Transverse colon (tissue), 4 donors: ENCODE measurements around the gene TNFAIP8L3.

Source experiments
- CTCF ChIP-seq, 5 experiments: fragments of 200-600 bp in 3 of 5; fragments of 450-650 bp in 2 of 5; sonication (generic) in 3 of 5; IDR thresholded peaks; 1 replicate in 2 of 5; 2 replicates in 3 of 5; pipeline ENCODE4 v1.5.1; 2016 to 2017; ENCODE audit warnings: antibody characterized with exemption in 5 of 5, inconsistent platforms in 3 of 5, mild to moderate bottlenecking in 2 of 5, moderate library complexity in 1 of 5
- EP300 ChIP-seq: sonication (generic); formaldehyde crosslinking; IDR thresholded peaks from one replicate; pipeline ENCODE4 v1.6.1; 2017; ENCODE audit warnings: antibody characterized with exemption, low read depth
- POLR2A ChIP-seq: fragments of 450-650 bp; IDR thresholded peaks from one replicate; pipeline ENCODE4 v1.6.1; 2016; ENCODE audit warnings: antibody characterized with exemption, mild to moderate bottlenecking, moderate library complexity
- POLR2AphosphoS5 ChIP-seq, 3 donors: sonication (generic); formaldehyde crosslinking; IDR thresholded peaks; one replicate each; pipeline ENCODE4 v1.6.1; 2016; ENCODE audit warnings: antibody characterized with exemption in 3 of 3

GRCh38 chr15:51054535-51054934, 40.2 kb downstream of the TNFAIP8L3 start:
- TF ChIP-seq POLR2A (no peak), CTCF (IDR thresholded peaks at IDR 0.05) (no peak), POLR2AphosphoS5 (IDR thresholded peaks at IDR 0.05) (no peak), EP300 (no peak)
